Renal cortex interstitium (tissue), 11 donors: ENCODE results near the gene EHD2. TPM values are rescaled to one million over a fixed set of nuclear protein-coding genes. Genes with fewer than 3 reads are reported as not detected.

ENCODE experiments used
- DNase-seq, 11 donors: peaks; one replicate each; pipeline ENCODE4 v3.0.0-alpha.2; 2013; ENCODE audit warnings: low read depth in 9 of 11, low spot score in 4 of 11; ENCODE audit errors: extremely low read depth in 1 of 11
- polyA plus RNA-seq, 3 donors: library from polyadenylated mRNA; unstranded; fragments of 120-200 nt; gene quantifications; one replicate each; pipeline ENCODE4 v1.2.1, GENCODE V29; 2013; ENCODE audit not compliant: insufficient read length in 3 of 3

EHD2 gene
- polyA plus RNA-seq, 3 donors = 25.3 to 41.6 (median 28.6) TPM

DNA sequence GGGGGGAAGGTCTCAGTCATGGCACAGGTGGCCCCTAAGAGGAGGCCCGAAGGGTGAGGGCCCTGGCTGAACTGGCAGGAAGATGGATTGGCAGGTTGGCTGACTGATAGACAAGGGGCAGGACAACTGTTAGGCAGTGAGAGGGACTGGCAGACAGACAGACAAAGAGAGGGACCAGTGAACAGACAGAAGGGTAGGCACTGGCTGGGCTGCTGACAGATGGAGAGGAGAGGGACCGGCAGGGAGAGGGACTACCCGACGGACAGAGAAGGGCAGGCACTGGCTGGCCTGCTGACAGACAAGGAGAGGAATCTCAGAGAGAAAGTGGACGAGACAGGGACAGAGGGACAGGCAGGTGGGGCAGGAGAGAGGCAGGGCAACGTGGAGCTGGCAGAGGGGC, 31.8 kb upstream of the EHD2 start:
- DNase-seq = no peak

DNA sequence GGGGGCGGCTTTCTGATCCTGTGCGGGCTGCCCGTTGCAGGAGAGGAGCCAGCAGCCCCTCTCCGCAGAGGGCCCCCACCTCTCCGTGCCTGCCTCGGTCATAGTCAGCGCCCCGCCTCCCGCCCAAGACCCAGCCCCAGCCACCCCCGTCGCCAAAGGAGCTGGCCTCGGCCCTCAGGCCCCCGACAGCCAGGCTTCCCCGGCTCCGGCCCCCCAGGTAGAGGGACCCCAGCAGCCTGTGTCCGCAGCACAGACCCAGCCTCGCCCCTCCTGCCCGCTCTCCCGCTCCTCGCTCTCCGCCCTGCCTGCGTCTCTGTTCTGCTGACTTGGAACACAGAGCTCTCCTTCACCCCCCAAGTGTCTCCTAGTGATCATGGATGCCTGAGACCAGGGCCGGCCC, 31.3 kb upstream of the EHD2 start:
- DNase-seq = no peak

DNA sequence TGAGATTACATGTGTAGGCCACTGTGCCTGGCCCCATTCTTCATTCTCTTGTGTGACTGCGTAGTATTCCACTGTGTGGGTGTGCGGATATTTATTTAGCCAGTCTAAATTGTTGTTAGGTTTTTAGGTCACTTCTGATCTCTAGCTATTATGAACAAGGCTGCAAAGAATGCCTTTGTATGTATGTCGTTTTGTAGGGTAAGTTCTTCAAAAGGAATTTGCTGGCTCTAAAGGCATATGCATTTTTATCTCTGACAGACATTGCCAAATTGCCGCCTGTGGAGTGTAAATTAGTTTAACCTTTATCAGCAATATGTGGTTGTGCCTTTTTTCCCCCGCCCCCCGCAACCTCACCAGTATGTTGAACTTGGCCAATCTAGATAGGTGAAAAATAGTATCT, 30.3 kb upstream of the EHD2 start:
- DNase-seq = no peak

DNA sequence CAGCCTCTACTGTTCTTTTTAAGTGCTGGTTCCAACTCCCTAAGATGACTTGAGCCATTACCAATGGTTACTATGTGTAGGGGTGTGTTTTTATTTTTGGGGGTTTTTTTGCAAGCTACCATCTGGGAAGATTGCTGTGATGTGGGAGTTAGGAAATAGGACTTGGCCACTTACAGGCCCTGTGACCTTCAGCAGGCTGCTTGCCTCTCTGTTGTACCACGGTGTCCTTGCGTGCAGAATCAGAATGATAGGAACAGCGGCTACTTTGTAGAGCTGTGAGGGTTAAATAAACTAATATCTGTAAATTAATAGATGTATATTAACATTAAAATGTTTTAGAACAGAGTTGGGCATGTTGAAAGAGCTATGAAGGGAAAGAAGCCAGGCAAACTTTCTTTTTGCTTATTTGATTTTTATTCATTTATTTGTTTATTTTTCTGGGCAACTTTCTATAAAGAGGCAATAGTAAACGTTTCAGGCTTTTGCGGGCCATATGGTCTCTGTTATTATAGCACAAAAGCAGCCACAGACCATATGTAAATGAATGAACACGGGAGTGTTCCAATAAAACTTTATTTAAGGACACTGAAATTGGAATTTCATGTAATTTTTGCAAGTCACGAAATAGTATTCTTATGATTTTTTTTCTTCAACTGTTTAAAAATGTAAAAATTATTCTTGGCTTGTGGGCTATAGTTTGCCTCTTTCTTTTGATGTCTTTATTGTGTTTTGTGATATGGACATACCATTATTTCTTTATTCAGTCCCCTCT, 26.4 kb upstream of the EHD2 start:
- DNase-seq = no peak

DNA sequence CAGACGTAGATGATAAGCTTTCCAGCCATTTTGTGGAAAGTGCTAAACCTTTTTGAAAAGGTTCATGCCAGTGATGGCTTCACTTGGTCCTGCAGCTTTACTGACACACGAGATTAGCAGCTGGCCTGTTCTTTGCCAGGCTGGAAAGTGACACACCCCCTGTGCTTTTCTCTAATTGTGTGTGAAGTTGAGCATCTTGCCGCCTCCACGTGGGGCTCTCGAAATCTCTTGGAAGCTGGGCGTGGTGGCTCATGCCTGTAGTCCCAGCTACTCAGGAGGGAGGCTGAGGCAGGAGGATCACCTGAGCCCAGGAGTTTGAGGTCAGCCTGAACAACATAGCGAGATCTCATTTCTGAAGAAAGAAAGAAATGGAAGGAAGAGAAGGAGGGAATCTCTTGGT, 25.3 kb upstream of the EHD2 start:
- DNase-seq = no peak

DNA sequence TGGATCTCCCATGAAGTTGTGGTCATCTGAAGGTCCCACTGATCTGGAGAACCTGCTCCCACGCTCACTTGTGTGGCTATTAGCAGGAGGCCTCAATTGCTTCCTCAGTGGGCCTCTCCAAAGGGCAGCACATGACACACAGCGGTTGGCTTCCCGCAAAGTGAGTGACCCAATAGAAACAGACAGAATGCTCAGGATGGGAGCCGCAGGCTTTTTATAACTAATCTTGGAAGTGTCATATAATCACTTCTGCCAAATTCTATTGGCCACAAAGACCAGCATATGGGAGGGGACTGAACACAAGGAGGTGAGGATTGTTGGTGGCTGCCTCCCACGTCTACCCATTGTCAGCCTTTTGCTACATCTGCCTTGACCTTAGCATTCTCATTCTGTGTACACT, 22.1 kb upstream of the EHD2 start:
- DNase-seq = no peak

DNA sequence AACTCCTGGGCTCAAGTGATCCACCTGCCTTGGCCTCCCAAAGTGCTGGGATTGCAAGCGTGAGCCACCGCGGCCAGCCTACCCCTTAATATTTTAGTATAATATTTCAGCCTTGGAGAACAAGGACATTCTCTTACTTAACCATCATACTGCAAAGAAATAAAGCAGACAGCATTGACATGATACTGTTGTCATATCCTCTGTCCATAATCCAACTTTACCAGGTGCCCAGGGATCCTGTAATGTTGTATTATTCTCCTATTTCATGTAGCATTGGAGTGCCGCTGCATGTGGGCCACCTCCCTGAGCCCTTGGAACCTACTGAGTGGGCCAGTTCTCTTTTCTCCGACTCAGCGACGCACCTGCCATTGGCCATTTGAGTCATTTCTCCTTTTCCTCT, 21.4 kb upstream of the EHD2 start:
- DNase-seq = no peak

DNA sequence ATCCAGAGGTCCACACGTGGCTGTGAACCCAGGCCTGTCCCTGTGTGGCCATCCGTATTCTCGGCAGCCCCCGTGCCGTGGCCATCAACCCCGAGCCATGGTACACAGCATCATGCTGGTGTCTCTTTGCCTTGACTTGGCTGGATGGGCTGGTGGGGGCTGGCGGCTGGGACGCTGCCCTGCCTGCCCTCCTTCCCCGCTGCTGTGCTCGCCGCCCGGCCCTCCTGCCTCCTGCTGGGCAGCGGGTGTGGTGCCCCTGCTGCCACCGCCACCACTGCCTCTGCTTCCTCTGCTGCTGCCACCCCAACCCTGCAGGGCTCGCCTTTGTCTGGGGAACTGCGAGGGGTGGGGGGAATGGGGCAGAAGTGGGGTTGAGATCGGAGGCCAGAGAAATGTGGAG, 19.7 kb upstream of the EHD2 start:
- DNase-seq = no peak

DNA sequence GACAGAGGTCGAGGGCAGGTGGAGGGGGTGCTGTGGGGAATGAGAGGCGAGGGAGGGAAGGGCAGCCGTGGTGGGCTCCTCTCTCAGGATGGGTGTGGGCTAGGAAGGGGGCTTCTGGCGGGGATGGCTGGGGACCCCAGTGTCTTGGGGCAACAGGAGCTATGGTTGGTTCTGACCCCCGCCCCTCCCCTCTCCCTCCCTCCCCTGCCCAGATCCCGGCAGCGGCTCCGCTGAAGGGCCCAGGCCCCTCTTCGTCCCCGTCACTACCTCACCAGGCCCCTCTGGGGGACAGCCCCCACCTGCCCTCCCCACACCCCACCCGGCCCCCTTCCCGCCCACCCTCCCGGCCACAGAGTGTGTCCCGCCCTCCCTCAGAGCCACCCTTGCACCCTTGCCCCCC, 19.3 kb upstream of the EHD2 start:
- no peak for DNase-seq

DNA sequence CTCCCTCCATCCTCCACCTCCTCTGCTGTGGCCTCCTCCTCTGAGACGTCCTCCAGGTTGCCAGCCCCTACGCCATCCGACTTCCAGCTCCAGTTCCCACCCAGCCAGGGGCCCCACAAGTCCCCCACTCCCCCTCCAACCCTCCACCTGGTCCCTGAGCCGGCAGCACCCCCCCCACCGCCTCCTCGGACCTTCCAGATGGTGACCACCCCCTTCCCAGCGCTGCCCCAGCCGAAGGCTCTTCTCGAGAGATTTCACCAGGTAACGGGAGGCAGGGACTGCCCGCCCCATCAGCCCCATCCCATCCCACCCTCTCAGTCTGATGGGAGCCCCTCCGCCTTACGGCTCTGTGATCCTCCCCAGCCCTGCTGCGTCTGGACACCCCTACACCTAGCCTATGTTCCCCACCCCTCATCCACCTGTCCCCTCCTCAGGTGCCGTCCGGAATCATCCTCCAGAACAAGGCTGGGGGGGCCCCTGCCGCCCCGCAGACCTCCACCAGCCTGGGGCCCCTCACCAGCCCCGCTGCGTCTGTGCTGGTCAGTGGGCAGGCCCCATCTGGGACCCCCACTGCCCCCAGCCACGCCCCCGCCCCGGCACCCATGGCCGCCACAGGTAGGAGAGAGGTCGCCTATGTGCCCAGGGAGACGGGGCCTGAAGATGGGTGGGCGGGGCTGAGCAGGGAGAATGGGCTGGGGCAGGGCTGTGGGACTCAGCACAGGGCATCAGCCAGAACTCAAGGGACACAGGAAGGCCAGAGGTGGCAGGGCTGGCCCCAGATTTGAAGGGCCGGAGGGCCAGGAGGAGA, 18.6 kb upstream of the EHD2 start:
- DNase-seq = no peak

DNA sequence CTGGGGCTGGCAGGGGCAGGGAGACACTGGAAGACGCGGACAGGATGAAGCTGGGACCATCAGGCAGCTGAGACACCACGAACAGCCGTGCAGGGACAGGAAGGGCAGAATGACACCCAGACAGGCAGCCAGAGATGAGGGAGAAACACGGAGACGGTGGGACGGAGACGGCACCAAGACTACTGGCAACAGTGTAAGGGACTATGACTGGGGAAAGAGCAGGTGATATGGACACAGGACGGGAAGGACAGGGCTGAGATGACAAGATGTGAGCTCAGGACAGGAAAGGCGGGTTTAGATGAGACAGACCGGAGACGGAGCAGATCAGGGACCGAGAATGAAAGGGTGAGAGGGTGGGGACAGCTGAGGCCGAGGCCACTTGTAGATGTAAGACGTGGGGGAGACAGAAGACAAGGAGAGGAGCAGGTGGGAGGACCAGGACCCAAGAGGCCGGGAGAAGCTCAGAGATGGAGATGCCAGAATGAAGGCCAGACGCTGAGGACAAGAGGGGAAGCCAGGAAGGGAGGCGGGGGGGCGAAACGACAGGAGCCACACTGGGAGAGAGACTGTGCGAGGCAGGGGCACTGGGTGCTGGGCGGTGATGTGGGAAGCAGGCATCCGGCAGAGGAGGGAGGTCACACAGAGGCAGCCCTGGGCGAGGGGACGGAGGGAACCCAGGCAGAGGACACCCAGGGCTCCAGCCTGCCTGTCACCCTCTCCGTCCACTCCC, 17.5 kb upstream of the EHD2 start:
- DNase-seq = no peak

DNA sequence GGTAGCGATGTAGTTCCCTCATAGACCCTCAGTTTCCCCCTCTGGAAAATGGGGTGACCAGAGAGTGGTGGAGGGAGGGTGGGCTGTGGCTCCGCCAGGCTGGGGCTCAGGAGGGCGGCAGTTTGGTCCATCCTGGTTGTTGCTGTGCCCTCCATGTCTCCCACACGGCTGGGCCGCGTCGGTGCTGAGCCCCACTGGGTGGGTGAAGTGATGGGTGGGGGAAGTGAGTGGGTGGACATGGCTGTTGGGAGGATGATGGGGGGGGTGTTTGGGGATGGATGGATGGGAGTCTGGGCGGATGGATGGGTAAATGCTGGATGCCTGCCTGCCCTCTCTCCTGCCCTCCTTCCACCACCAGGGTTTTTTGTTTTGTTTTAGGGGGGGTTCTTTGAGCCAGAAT, 16.6 kb upstream of the EHD2 start:
- no peak for DNase-seq

DNA sequence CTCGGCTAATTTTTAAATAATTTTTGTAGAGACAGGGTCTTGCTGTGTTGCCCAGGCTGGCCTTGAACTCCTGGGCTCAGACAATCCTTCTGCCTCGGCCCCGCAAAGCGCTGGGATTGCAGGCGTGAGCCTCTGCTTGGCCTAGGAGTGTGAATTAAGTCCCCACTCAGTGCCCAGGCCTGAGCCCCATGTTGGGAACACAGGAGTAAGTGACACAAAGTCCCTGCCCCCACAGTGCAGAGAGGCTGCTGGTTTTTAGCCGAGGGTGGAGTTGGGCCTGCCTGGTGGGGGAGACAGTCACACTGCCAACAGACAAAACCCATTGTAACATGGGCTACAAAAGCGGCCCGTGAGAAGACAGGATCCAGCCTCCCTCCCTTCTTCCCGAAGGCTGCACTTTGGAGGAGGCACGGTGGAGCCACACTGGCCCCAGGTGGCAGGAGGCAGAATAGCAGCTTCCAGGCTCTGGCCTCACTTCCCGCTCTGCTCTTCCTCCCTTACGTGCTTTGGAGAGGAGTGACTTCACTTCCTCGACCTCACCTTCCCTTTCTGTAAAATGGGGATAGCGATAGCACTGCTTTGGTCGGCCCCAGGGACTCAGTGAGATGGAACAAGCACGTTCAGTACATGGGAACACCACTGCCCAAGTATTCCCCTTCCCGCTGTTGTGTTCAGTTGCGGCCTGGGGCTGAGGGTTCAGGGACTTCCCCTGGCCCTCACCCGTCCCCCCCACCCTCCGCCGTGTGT, 15.2 kb upstream of the EHD2 start:
- DNase-seq = peak in 10 of 11 donors; percentile 36 to 63 (median 52)

DNA sequence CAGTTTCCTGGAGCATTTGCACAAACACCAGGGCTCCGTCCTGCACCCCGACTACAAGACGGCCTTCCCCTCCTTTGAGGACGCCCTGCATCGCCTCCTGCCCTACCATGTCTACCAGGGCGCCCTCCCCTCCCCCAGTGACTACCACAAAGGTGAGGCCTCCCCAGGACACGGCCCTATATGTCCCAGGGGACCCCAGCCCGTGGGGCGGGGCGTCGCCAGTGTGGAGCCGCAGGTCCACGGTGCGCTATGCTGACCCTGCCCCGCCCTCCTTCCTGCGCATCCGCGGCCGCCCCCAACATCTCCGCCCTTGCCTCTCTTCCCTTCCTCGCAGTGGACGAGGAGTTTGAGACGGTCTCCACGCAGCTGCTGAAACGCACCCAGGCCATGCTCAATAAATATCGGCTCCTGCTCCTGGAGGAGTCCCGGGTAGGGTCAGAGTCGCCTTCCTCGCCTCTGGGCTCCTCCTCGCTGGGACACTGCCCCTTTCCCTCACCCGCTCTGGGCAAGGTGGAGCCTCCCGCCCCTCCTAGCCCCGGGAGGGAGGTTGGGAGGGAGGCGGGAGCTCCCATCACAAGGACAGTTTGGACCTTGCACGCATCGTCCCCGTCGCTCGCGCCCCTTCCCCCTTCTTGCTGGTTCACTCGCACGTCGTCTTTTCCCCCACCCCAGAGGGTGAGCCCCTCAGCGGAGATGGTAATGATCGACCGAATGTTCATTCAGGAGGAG, 14.4 kb upstream of the EHD2 start:
- DNase-seq = no peak

DNA sequence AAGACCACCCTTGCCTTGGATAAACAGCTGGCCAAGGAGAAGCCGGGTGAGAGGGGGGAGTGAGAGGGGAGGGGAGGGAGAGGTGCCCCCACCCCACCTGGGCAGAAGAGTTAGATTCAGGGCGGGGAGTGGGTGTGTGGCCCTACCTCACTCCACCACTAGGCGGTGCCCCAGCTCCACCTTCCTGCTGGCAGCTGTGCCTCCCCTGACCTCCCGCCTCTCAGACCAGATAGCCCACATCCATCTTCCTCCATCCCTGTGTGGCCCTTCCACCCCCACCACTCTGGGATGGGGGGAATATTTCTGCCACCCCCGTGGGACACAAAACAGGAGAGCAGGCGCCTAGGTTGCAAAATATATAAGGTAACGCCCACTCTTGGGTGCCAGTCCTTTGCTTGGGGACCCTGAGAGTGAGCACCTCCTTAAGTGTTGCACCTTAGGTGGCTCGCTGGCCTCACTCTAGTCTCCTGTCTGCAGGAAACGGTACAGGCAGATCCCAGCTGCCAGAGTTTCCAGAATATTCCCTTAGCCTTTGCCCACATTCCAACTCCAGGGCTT, 13.8 kb upstream of the EHD2 start:
- DNase-seq = no peak

DNA sequence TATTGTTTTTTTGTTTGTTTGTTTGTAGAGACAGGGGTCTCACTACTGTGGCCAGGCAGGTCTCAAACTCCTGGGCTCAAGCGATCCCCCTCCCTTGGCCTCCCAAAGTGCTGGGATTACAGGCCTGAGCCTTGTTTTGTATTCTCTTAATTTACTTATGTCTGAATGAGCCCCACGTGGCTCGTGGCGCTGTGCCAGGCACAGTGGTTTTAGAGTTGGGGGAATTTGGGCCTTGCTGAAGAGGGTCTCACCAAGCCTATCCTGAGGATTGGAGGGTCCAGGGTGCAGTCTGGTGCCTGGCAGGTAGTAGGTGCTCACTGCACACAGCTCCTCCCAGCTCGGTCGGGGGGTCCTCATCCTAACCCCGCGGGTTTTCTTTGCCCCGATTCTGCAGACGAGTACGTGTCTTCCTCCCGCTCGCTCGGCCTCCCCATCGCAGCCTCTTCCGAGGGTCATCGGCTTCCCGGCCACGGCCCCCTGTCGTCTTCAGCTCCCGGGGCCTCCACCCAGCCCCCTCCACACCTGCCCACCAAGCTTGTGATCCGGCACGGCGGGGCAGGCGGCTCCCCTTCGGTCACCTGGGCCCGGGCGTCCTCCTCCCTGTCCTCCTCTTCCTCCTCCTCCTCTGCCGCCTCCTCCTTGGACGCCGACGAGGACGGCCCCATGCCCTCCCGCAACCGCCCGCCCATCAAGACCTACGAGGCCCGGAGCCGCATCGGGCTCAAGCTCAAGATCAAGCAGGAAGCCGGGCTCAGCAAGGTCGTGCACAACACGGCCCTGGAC, 12.1 kb upstream of the EHD2 start:
- no peak for DNase-seq

DNA sequence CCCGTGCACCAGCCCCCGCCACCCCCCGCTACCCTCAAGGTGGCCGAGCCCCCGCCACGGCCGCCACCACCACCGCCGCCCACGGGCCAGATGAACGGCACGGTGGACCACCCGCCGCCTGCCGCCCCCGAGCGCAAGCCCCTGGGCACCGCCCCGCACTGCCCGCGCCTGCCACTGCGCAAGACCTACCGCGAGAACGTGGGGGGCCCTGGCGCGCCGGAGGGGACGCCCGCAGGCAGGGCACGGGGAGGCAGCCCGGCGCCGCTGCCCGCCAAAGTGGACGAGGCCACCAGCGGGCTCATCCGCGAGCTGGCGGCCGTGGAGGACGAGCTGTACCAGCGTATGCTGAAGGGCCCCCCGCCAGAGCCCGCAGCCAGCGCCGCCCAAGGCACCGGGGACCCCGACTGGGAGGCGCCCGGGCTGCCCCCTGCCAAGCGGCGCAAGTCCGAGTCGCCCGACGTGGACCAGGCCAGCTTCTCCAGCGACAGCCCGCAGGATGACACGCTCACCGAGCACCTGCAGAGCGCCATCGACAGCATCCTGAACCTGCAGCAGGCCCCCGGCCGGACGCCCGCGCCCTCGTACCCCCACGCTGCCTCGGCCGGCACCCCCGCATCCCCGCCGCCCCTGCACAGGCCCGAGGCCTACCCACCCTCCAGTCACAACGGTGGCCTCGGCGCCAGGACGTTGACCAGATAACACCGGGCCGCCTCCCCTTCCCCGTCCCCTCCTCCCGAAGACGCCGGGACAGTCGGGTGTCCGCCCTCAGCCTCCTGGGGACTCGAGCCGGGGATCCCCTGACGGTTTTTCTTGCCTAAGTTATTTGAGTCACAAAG, 11.3 kb upstream of the EHD2 start:
- no peak for DNase-seq
